ENCODE measurements around the gene TBX19. TPM values are rescaled to one million over a fixed set of nuclear protein-coding genes. Genes with fewer than 3 reads are reported as not detected.

TBX19 gene
- total RNA-seq = 1 to 10 TPM; 8.4 to 9.9 TPM

- Histone ChIP-seq H3K9me3 (peaks cover 5% of the 10 kb centered on the region), H3K36me3 (no peaks in the 10 kb centered on the region), H3K27ac (no peak within 1 kb of the TSS), H3K4me1 (ENCODE audit: control insufficient read depth in 1 of 2, low read depth in 2 of 2) (peaks cover 1 to 12% of the 10 kb centered on the region in 2 donors), H3K27me3 (replicated peaks; ENCODE audit: insufficient read depth) (no peaks in the 10 kb centered on the region), H3K4me3 (no peak within 1 kb of the TSS)
- TF ChIP-seq CTCF (IDR thresholded peaks at IDR 0.05) = no peak
- ATAC-seq (ENCODE audit: insufficient number of reproducible peaks, low FRiP score, low read depth) (no peak), DNase-seq (ENCODE audit: low spot score) (no peak)
These were observed at the start of gene TBX19 for GRCh38 chr1:168280296-168280927. TBX19 (plus strand) TSS chr1:168280877; CDS start chr1:168281091, 214 bp downstream.

- Histone ChIP-seq H3K4me3 (no peak overlapping the region), H3K9me3 (no peaks in the 10 kb centered on the region), H3K4me1 (ENCODE audit: control insufficient read depth in 1 of 2, low read depth in 2 of 2) (peaks cover 28 to 55% of the 10 kb centered on the region in 2 donors), H3K27ac (peak overlapping the region; percentile 51 to 63), H3K27me3 (replicated peaks; ENCODE audit: insufficient read depth) (no peaks in the 10 kb centered on the region), H3K36me3 (peaks cover 46% of the 10 kb centered on the region)
- ATAC-seq (ENCODE audit: insufficient number of reproducible peaks, low FRiP score, low read depth) (peak; percentile 62), DNase-seq (ENCODE audit: low spot score) (no peak)
- TF ChIP-seq CTCF (IDR thresholded peaks at IDR 0.05) = peak; percentile 36
These were observed 45.7 kb upstream of the TBX19 start for GRCh38 chr1:168234846-168235547.

- Histone ChIP-seq H3K27me3 (replicated peaks; ENCODE audit: insufficient read depth) (no peaks in the 10 kb centered on the region), H3K4me1 (ENCODE audit: control insufficient read depth in 1 of 2, low read depth in 2 of 2) (peaks cover 23 to 50% of the 10 kb centered on the region in 2 donors), H3K9me3 (no peaks in the 10 kb centered on the region), H3K4me3 (peak overlapping the region; percentile 35), H3K36me3 (peaks cover 50% of the 10 kb centered on the region), H3K27ac (peak overlapping the region; percentile 51 to 63)
- no peak for TF ChIP-seq CTCF (IDR thresholded peaks at IDR 0.05)
- ATAC-seq (ENCODE audit: insufficient number of reproducible peaks, low FRiP score, low read depth) (no peak), DNase-seq (ENCODE audit: low spot score) (no peak)
These were observed 45.2 kb upstream of the TBX19 start for GRCh38 chr1:168235548-168235885.

- no peak for TF ChIP-seq CTCF (IDR thresholded peaks at IDR 0.05)
- H3K27me3 ChIP-seq (replicated peaks; ENCODE audit: insufficient read depth) = no peaks in the 10 kb centered on the region
- no peaks in the 10 kb centered on the region for H3K9me3 ChIP-seq
- peaks cover 19 to 45% of the 10 kb centered on the region in 2 donors for H3K4me1 ChIP-seq (ENCODE audit: control insufficient read depth in 1 of 2, low read depth in 2 of 2)
- no peak for ATAC-seq (ENCODE audit: insufficient number of reproducible peaks, low FRiP score, low read depth)
- peak overlapping the region; percentile 35 for H3K4me3 ChIP-seq
- peaks cover 53% of the 10 kb centered on the region for H3K36me3 ChIP-seq
- peak overlapping the region; percentile 51 to 63 for H3K27ac ChIP-seq
- DNase-seq (ENCODE audit: low spot score) = no peak
These were observed 44.7 kb upstream of the TBX19 start for GRCh38 chr1:168235937-168236336.

- DNase-seq (ENCODE audit: low spot score) (no peak), ATAC-seq (ENCODE audit: insufficient number of reproducible peaks, low FRiP score, low read depth) (no peak)
- H3K4me1 ChIP-seq (ENCODE audit: control insufficient read depth in 1 of 2, low read depth in 2 of 2) = peaks cover 16 to 35% of the 10 kb centered on the region in 2 donors
- peaks cover 56% of the 10 kb centered on the region for H3K36me3 ChIP-seq
- no peak overlapping the region for H3K4me3 ChIP-seq
- no peaks in the 10 kb centered on the region for H3K9me3 ChIP-seq
- H3K27ac ChIP-seq = peak overlapping the region; percentile 12 to 51
- TF ChIP-seq CTCF (IDR thresholded peaks at IDR 0.05) = no peak
- no peaks in the 10 kb centered on the region for H3K27me3 ChIP-seq (replicated peaks; ENCODE audit: insufficient read depth)
These were observed 43.7 kb upstream of the TBX19 start for GRCh38 chr1:168236836-168237611.
